ENCODE measurements around the gene DIPK1C.

DNA sequence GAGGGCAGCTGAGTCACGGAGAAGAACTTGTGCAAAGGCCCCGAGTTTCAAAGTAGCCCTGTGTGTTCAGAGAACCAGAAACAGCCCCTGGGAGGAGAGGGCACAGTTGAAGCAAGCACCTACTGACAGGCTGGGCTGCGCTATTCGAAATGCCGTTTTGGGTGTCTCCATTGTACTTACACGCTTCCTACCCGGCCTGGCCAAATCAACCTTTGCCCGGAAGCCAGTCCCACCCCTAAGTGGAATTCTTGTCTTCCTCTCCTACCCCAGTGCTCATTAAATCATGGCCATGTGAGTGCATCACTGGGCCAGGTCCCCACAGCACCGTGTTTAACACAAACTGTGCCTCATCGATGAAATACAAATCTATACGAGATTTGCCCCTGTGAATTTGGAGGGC is 6.0 kb downstream of the DIPK1C start:
- TF ChIP-seq CTCF (IDR thresholded peaks at IDR 0.05), result no peak
- TF ChIP-seq ZFX (IDR thresholded peaks at IDR 0.05; ENCODE audit: borderline replicate concordance), result no peak

Data from 22Rv1 (cell line).